Lower leg skin (tissue), 4 donors: ENCODE measurements around the gene N4BP3. TPM values are rescaled to one million over a fixed set of nuclear protein-coding genes. Genes with fewer than 3 reads are reported as not detected.
"Not testable (repeated sequence)": the region's sequence is repeated elsewhere in the genome, so short reads cannot be mapped to it uniquely, and the experiment has no call there.

Experiments
- DNase-seq, 2 donors: peaks; one replicate each; pipeline ENCODE4 v3.0.0-alpha.2; 2019; ENCODE audit warnings: low spot score in 2 of 2
- H3K4me3 ChIP-seq: fragments of 200-600 bp; sonication (generic); 2 replicates; pipeline ENCODE4 v1.5.1; 2017; ENCODE audit warnings: mild to moderate bottlenecking, low read depth; ENCODE audit not compliant: poor library complexity, severe bottlenecking
- CTCF ChIP-seq, 3 donors: fragments of 450-650 bp; IDR thresholded peaks; one replicate each; pipeline ENCODE4 v1.5.1; 2016; ENCODE audit warnings: antibody characterized with exemption in 3 of 3, mild to moderate bottlenecking in 3 of 3, moderate library complexity in 2 of 3
- POLR2A ChIP-seq, 2 donors: fragments of 450-650 bp; IDR thresholded peaks; one replicate each; pipeline ENCODE4 v1.6.1; 2016 to 2017; ENCODE audit warnings: antibody characterized with exemption in 2 of 2, mild to moderate bottlenecking in 1 of 2, moderate library complexity in 1 of 2
- WGBS, 2 donors: methylation state at CpG; one replicate each; pipeline ENCODE4 v1.1.5; 2018; 5-methylcytosine and 5-hydroxymethylcytosine counted together
- intact Hi-C: fragments of 100-400 bp; cut with DNase I; formaldehyde crosslinking; loops from one replicate; pipeline ENCODE4 v1.15.0; 2023; ENCODE audit warnings: low total_unique reads
- total RNA-seq, 4 donors: library from RNA; depleted of rRNA; stranded (reverse); fragments of >200 nt; gene quantifications; one replicate each; pipeline ENCODE4 v1.1.0, GENCODE V29; 2016

The N4BP3 gene
- total RNA-seq, 4 donors from 2014 or later = 17.6 to 26.3 (median 19.1) TPM

GRCh38 chr5:178080618-178081410 lies 32.5 kb upstream of the N4BP3 start:
- intact Hi-C loops = no loop called here
- no peak for TF ChIP-seq CTCF (IDR thresholded peaks at IDR 0.05)
- no peak for TF ChIP-seq POLR2A (IDR thresholded peaks at IDR 0.05)
- WGBS, 2 donors = 82 to 83% methylated on average over 9 of the region's 9 CpGs
- no peak overlapping the region for H3K4me3 ChIP-seq
- no peak for DNase-seq

GRCh38 chr5:178081571-178082243 lies 31.6 kb upstream of the N4BP3 start:
- TF ChIP-seq CTCF (IDR thresholded peaks at IDR 0.05) (no peak), POLR2A (IDR thresholded peaks at IDR 0.05) (no peak)
- intact Hi-C loops = no loop called here
- 68 to 74% methylated on average over 12 of the region's 12 CpGs for WGBS, 2 donors
- H3K4me3 ChIP-seq = no peak overlapping the region
- DNase-seq = no peak

GRCh38 chr5:178083922-178084321 lies 29.4 kb upstream of the N4BP3 start:
- no peak for DNase-seq
- H3K4me3 ChIP-seq = no peak overlapping the region
- TF ChIP-seq CTCF (IDR thresholded peaks at IDR 0.05) = no peak
- no peak for TF ChIP-seq POLR2A (IDR thresholded peaks at IDR 0.05)
- intact Hi-C loops = no loop called here
- 54 to 56% methylated on average over 6 of the region's 6 CpGs for WGBS, 2 donors

- intact Hi-C loops = no loop called here
- DNase-seq = no peak
- no peak for TF ChIP-seq CTCF (IDR thresholded peaks at IDR 0.05)
- no peak for TF ChIP-seq POLR2A (IDR thresholded peaks at IDR 0.05)
- 67 to 75% methylated on average over 6 of the region's 6 CpGs for WGBS, 2 donors
- H3K4me3 ChIP-seq = no peak overlapping the region
These were observed 28.0 kb upstream of the N4BP3 start for GRCh38 chr5:178085316-178085715.

- TF ChIP-seq CTCF (IDR thresholded peaks at IDR 0.05) (no peak), POLR2A (IDR thresholded peaks at IDR 0.05) (no peak)
- intact Hi-C loops = no loop called here
- WGBS, 2 donors = 29 to 31% methylated on average over 23 to 24 of the region's 25 CpGs
- DNase-seq = no peak
- no peak overlapping the region for H3K4me3 ChIP-seq
These were observed 27.1 kb upstream of the N4BP3 start for GRCh38 chr5:178086266-178086665.

- WGBS, 2 donors = 75 to 91% methylated on average over 5 of the region's 5 CpGs
- intact Hi-C loops, DNase-seq, H3K4me3 ChIP-seq: not testable (repeated sequence)
These were observed 26.1 kb upstream of the N4BP3 start for GRCh38 chr5:178087199-178087598.
